HG03175 (cell line): ENCODE measurements around the gene ITGAE.
A peak's percentile ranks its signal among the peaks of the same experiment; 100 is the strongest.
"Not testable (repeated sequence)": the region's sequence is repeated elsewhere in the genome, so short reads cannot be mapped to it uniquely, and the experiment has no call there.

Experiments used
- ATAC-seq: cut with Tn5 transposase; IDR thresholded peaks from one replicate; pipeline ENCODE4 v1.9.1; 2021; ENCODE audit warnings: mild to moderate bottlenecking, moderate library complexity; ENCODE audit not compliant: unreplicated experiment

The ITGAE gene

DNA sequence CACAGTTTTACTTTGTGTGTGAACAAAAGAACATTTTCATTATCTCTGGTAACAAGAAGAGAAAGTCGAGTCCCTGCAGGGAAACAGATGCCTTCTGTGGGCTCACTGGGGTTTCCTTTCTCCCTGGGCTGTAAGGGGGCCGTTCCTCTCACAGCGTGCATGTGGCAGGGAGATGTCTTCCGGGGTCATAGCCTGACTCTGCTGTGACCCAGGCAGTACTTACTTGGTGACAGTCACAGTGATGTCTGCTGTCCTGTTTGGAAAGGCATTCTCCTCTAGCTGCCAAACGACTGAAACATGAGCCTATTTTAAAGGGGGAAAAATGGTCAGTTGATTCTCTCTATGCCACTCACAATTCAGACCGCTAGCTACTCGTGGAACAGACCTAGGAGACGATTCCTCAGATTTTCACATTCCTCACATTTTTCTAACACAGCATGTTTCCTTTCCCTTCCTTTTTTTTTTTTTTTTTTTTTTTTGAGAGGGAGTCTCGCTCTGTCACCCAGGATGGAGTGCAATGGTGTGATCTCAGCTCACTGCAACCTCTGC, 70.0 kb downstream of the ITGAE start:
- no peak for ATAC-seq

DNA sequence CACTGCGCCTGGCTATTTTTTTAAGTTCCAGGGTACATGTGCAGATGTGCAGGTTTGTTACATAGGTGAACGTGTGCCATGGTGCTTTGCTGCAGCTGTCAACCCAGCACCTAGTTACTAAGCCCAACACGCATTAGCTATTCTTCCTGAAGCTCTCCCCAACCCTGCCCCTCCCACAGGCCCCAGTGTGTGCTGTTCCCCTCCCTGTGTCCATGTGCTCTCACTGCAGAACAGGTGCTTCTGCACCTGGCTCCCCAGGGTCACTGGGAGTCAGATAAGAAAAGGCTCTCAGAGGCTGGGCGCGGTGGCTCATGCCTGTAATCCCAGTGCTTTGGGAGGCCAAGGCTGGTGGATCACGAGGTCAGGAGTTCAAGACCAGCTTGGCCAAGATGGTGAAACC, 71.1 kb downstream of the ITGAE start:
- no peak for ATAC-seq

DNA sequence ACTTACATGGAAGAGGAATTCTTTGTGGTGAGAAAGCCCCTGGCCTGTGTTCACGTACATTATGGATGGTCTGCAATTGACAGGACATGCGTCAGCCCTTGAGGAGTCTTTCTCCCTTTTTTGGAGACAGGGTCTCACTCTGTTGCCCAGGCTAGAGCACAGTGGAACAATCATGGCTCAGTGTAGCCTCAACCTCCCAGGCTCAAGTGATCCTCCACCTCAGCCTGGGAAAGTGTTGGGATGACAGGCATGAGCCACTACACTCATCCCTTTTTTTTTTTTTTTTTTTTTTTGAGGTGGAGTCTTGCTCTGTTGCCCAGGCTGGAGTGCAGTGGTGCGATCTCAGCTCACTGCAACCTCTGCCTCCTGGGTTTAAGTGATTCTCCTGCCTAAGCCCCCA, 72.9 kb downstream of the ITGAE start:
- ATAC-seq, result not testable (repeated sequence)

DNA sequence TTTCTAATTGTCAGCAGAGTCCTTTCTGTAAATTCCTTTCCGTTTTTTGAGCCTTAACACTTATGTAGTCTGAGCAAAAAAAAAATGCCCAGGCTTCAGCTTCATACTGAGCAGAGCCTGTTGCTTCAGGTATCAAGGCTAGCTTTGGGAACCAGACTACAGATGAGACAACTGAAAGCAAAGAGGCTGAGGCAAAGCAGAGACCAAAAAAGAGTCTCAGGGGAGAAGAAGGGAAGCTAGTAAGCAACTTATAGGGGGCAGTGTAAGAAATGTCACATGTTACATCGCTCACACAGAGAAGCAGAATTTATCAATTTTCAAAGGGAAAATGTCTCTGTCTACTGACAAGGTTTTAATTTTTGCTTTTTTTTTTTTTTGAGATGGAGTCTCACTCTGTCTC, 73.9 kb downstream of the ITGAE start:
- no peak for ATAC-seq

DNA sequence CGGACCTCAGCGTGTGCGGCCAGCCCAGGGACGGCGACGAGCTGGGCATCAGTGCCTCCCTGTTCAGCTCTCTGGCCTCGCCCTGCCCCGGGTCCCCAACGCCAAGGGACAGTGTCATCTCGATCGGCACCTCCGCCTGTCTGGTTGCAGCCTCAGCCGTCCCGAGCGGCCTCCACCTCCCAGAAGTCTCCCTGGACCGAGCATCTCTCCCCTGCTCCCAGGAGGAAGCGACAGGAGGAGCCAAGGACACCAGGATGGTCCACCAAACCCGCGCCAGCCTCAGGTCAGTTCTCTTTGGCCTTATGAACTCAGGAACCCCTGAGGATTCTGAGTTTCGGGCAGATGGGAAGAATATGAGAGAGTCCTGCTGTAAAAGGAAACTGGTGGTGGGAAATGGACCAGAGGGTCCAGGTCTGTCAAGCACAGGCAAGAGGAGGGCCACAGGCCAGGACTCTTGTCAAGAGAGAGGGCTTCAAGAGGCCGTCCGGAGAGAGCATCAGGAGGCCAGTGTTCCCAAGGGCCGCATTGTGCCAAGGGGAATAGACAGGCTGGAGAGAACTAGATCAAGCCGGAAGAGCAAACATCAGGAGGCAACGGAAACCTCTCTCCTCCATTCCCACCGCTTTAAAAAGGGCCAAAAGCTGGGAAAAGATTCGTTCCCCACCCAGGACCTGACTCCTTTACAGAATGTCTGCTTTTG, 76.5 kb downstream of the ITGAE start:
- ATAC-seq, result no peak

DNA sequence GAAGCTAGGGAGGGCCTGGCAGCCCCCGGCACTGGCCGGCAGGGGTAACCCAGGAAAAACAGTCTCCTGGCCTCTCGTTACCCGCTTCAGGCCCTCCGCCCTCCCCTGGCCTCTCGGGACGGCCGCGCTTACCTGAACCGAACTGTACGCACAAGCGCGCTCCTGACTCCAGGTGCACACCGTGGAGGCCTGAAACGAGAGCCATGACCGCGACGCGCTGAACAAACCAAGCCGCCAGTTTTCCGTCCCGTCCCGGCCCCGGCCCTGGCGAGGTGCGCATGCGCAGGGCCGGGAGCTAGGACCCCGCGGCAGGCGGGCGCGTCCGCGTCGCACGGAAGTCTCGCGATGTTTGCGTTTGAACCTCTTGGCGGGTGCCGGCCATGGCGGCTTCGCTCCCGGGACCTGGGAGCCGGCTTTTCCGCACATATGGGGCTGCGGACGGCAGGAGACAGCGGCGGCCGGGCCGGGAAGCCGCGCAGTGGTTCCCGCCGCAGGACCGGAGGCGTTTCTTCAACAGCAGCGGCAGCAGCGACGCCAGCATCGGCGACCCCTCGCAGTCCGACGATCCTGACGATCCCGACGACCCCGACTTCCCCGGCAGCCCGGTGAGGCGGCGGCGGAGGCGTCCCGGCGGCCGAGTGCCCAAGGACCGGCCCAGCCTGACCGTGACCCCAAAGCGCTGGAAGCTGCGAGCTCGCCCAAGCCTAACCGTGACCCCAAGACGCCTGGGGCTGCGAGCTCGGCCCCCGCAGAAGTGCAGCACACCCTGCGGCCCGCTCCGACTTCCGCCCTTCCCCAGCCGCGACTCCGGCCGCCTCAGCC, 77.2 kb downstream of the ITGAE start, which contains the start of gene HASPIN:
HASPIN (plus strand) TSS at position 348 of the 822 bp plus-strand sequence; CDS start at position 381, 33 bp downstream.
- ATAC-seq, result peak; percentile 86

DNA sequence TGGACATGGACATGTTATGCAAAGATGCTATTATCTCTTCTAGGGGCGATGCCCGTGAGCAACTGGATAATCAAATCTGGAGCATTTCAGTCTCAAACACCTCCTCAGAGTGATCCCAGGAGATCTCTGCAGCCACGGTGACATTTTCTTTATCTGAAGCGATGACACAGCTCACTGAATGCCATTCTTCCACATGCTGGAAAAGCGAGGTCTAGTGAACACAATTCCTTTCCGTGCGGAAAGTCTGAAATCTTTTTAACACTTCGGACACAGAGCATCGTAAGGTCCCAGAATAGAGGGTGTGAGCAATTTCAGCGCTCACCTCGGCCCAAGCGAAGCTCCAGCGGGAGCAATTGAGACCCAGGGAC, 77.8 kb downstream of the ITGAE start:
- no peak for ATAC-seq

DNA sequence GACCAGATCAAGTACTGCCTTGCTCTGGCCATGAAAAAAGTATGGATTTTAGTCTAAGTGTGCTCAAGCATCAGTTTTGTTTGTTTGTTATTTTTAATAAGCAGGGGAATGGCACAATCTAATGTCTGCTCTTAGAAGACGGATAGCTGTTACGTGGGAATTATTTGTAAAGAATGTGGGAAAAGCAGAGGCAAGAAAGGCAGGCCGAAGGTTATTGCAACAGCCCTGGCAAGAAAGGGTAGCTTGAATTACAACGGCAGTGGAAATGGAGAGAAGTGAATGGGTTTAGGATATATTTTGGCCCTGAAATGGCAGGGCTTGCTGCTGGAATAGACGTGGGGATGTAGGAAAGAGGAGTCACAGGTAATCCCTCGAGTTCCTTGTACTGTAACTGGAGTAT, 78.3 kb downstream of the ITGAE start:
- no peak for ATAC-seq

DNA sequence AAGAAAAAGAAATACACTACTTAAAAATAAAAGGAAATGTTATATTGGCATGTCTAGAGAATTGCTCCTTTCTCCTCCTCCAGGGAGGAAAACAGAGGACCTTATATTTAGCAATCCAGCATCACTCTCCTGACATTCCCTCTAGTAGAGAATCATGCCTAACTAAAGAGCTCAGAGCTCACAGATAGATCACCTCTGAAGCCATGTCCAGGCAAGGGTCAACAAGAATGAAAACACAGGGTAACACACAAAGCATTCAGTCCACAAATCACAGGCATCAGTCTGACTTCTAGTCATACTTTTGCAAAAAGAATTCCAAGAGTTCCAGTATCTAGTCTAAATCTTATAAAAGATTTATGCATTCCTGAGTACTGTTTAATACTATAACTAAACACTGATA, 81.7 kb downstream of the ITGAE start:
- ATAC-seq, result no peak

DNA sequence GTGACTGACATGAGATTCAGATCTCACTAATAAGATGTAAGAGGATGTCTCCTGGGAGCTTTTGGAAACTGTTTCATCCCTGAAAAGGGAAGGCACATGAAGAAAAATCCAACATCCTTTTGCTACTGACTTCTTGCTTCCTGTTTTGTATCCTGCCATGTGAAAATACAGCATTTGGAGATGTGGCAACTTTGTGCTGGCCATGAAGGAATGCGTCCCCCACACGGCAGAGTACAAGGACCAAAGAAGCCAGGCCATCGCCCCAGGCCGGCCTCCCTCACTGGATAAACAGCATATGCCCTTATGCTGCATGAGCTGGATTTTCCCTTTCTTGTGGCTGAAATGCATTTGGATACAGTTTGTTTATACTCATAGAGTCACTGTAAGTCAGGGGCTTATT, 82.8 kb downstream of the ITGAE start:
- ATAC-seq, result no peak

DNA sequence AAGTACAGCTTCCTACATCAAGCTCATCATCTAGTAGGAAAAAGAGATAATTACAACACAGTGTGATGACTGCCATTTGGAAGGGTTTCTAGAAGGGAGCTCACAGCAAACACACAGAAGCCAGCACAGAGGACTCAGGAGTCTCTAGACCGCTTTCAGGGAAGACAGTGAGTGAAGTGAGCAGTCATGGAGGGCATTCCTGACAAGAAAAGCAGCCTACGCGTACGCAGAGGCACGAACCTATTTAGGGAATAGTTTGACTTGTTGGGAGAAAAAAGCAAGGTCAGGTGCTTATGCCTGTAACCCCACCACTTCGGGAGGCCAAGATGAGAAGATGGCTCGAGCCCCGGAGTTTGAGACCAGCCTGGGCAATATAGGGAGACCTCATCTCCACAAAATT, 85.7 kb downstream of the ITGAE start:
- ATAC-seq, result no peak

DNA sequence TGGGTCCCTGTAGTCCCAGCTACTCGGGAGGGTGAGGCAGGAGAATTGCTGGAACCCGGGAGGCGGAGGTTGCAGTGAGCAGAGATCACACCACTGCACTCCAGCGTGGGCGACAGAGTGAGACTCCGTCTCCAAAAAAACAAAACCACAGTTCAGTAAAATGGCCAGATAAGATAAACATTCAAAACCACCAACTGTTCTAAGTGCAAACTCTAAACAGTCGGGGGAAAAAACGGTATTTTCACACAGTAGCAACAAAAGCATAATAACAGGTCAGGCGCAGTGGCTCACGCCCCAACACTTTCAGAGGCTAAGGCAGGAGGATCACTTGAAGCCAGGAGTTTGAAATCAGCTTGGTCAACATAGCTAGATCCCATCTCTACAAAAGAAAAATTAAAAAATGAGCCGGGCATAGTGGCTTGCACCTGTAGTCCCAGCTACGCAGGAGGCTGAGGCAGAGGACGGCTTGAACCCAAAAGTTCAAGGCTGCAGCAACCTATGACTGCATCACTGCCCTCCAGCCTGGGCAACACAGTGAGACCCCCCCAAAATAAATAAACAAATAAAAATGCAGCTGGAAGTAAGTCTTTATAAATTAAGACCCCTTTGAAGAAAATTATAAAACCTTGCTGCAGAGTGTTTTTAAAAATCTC, 88.1 kb downstream of the ITGAE start:
- no peak for ATAC-seq

DNA sequence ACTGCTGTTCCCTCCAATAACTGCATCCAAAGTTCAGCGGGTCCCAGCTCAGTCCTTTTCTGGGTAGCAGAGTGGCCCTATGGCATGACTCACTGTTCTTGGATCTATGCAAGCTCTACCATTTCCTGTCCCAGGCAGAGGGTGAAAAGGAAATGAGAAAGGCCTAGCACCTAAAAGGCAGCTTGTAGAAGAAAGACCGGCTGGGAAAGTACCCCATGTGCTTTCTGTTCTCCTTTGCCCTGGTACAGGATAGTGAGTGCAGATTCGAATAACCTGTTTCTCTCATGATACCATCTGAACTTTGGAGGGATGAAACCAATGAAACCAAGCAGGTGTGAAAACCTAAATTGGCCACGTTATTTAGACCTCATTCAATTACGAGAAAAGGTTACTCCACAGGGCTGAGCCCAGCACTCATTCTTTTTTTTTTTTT, 90.0 kb downstream of the ITGAE start:
- ATAC-seq, result peak; percentile 96

DNA sequence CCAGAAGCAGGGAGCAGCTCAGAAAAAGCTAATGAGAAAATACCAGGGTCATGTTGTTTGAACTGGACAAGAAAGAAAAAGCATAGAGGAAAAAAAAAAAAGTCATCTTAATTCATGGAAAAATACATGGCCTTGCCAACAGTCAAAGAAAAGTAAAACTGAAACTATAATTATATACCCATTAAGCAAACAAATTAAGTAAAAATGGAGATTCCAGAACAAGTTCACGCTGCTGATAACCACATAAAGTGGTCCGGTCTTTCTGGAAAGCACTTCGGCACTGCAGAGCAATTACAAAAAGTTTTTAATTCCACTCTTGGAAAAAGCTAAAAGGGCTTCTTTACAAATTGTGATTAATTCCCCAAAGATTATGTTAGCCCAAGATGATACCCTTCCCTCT, 92.6 kb downstream of the ITGAE start:
- no peak for ATAC-seq

DNA sequence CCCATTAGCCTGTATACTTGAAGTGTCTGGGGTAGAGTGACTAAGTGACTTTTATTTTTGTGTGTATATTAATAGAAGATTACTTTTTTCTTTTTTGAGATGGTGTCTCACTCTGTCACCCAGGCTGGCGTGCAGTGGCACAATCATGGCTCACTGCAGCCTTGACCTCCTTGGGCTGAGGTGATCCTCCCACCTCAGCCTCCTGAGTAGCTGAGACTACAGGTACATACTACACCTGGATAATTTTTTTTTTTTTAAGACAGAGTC, 95.3 kb downstream of the ITGAE start:
- not testable (repeated sequence) for ATAC-seq

DNA sequence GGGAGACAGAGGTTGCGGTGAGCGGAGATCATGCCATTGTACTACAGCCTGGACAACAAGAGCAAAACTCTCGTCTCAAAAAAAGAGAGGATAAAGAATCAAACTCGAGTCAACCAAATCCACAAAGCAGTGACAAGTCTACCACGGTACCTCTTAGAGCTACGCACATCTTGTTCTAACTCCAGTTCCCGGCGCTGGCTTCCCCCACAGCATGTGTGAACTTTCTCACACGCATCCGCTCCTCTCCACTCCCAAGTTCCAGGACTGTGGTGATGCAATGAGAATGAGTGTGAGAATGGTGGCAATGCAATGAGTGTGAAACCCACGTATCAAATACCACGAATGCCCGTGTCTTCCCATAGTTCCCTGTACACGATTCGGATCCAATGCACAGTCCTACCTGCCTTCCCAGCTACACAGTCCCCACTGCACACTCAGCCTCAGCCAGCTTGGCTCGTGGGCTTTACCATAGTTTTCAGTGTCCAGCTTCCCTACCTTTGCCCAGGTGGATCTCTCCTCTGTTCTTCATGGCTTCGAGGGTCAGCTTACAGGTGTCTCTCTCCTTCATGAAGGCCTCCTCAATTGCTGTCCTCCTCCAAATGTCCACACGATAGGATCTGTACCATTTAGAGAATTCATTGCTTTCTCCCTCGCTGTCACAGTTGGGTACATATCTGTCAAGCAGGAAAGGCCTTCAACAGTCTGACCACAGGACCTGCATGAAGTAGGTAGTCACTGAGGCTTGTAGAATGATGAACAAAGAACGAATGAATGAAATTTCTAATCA, 95.9 kb downstream of the ITGAE start:
- ATAC-seq, result no peak

DNA sequence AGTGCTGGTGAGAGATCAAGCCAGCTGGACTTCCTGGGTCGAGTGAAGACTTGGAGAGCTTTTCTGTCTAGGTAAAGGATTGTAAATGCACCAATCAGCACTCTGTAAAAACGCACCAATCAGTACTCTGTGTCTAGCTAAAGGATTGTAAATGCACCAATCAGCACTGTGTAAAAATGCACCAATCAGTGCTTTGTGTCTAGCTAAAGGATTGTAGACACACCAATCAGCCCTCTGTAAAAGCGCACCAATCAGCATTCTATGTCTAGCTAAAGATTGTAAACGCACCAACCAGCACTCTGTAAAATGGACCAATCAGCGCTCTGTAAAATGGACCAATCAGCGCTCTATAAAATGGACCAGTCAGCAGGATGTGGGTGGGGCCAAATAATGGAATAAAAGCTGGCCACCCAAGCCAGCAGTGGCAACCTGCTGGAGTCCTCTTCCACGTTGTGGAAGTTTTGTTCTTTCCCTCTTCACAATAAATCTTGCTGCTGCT, 98.9 kb downstream of the ITGAE start:
- ATAC-seq, result not testable (repeated sequence)

DNA sequence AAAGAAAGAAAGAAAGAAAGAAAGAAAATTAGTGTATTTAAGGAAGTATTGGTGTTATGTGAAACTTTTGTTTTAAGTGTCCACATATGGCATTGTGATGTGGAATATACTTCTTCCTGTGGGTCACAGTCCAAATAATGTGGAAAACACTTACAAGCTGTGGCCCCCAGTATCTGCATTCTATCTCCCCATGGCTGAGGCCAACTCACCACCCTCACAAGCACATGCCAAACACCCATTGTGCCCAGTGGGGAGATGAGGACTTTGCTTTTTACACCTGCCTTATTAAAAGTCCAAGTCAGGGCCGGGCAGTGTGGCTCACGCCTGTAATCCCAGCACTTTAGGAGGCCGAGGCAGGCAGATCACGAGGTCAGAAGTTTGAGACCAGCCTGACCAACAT, 101.0 kb downstream of the ITGAE start:
- ATAC-seq, result no peak

DNA sequence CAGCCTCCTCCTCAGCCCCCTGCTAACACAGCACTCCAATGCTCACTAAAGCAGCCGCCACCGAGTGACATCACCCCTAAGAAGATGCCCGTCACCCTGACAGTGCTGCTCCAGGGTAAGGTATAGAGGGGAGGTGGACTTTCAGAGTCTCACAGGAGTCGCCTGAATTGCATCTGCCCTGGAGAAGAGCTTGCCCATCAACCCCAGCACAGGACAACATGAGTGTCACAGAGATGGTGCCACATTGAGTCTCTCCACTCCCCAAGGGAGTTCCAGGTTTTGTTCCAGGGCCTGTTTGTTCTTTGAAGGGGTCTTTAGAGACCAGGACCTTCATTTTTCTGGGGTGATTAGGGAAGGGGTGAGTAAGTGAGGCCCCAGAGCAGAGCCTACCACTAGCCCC, 102.8 kb downstream of the ITGAE start:
- no peak for ATAC-seq

DNA sequence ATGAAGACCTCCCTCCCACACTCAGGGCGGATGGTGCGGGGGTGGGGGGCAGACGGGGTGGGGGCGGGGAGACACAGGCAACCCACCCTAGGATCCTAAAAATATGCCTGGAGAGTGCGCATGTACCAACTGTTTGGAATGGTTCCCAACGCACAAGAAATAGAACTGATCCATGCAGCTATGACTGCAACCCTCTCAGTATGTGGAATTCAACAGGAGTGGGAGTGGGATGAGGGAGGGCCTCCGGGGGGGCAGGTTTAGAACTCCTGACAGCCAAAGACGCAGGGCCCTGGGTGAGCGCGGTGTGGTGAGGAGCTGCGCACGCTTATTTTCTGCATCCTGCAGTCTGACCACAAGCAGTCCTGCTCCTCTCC, 103.9 kb downstream of the ITGAE start:
- no peak for ATAC-seq
